ENCODE measurements around the gene RNLS. TPM values are rescaled to one million over a fixed set of nuclear protein-coding genes. Genes with fewer than 3 reads are reported as not detected.

The RNLS gene
- total and polyA plus RNA-seq, 2 of the 4 experiments (the other 2 are of a cell fraction) = 4.5 to 7.0 TPM

DNA sequence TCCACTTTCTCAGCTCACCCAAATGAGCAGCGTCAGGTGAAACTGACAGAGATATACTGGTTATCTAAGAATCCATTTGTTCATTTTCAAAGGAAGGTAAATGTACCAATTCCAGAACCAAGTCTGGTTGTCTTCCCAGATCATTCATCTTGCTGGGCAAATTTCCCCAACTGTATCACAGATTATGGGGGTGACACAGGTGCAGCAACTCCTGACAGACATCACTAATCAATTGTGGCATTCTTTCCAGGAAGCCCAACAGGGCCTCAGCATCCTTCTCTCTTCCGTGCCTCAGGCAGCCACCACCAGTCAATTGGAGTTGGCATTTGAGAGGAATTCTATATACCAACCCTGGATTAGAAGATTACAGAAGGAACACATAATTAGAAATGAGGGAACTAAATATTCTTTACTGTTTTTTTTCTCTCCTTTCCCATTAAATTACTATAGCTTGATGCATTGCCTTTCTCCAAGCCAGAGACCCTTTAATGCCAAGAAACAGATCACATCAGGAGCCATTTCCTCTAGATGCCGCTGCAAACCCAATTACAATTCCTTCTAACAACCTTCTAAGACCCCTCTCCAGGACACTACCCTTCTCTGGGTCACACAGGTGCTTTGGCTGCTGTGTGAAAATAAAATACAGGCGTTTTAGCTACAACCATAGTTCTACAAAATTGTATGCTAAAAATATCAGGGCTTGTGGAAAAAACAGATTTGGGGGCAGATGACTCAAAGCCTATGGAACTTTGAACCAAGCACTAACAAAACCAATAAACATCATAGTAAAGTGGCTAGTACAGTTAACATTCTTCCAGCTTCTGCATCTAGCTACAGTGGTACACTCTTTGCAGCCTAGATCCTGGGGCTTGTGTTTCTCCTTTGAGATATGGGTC, 291.6 kb downstream of the RNLS start:
- no peaks in the 10 kb centered on the region; the same call in 1 of the 2 replicates for H3K9me1 ChIP-seq (ENCODE audit: insufficient read depth, low read length)
- no peak overlapping the region for H3K23ac ChIP-seq (ENCODE audit: low read depth, low read length)
- no peak overlapping the region for H3K18ac ChIP-seq (ENCODE audit: low read depth, low read length)
- in situ Hi-C loops (cut with MboI; ENCODE audit: low sequenced_read_pairs) (no loop called here), dilution Hi-C loops (cut with HindIII; ENCODE audit: low sequenced_read_pairs, unreplicated experiment) (no loop called here), intact Hi-C loops (cut with micrococcal nuclease) (no loop called here)
- H4K20me1 ChIP-seq (ENCODE audit: insufficient read depth, low read length) = no peaks in the 10 kb centered on the region
- no CpG with 5 or more reads among the region's 4 CpGs for WGBS, 2 experiments (ENCODE audit: extremely low coverage in 2 of 2, insufficient read length in 1 of 2)
- POLR2A ChIA-PET (ENCODE audit: unreplicated experiment) = no interaction called here
- no peak overlapping the region for H3K4me3 ChIP-seq (ENCODE audit: insufficient read depth, low read depth, low read length)
- H3K9me3 ChIP-seq (ENCODE audit: control insufficient read depth, insufficient read depth, low read length) = no peaks in the 10 kb centered on the region
- H2AK9ac ChIP-seq (replicated peaks; ENCODE audit: low read depth, low read length, poor library complexity) = no peak overlapping the region
- no peak overlapping the region for H3K27ac ChIP-seq (ENCODE audit: insufficient read depth, low read length)
- CTCF ChIA-PET = no interaction called here
- no peak overlapping the region for H2BK15ac ChIP-seq (ENCODE audit: low read depth, low read length)
- no peaks in the 10 kb centered on the region for H3K79me1 ChIP-seq (ENCODE audit: low read depth in 1 of 2, low read length in 2 of 2)
- H3K27me3 ChIP-seq (ENCODE audit: control insufficient read depth, insufficient read depth, low read length) = no peaks in the 10 kb centered on the region
- H3K9ac ChIP-seq (ENCODE audit: low read depth, low read length) = no peak overlapping the region
- no TSS peak for BruUV-seq (replicated peaks)
- H3K4ac ChIP-seq (ENCODE audit: low read depth, low read length) = no peak overlapping the region
- H3K4me1 ChIP-seq (ENCODE audit: control insufficient read depth, insufficient read depth, low read length) = peaks cover 7% of the 10 kb centered on the region
- H3K14ac ChIP-seq (replicated peaks; ENCODE audit: low read depth, low read length) = 0 out of 2 replicates have a peak overlapping the region, but pooled peaks have one; percentile 15
- H2BK5ac ChIP-seq (ENCODE audit: low read depth, low read length, poor library complexity, severe bottlenecking) = no peak overlapping the region
- H2BK20ac ChIP-seq (ENCODE audit: low read depth, low read length) = no peak overlapping the region; the same call in 1 of the 2 replicates
- H4K5ac ChIP-seq (ENCODE audit: low read depth, low read length) = no peak overlapping the region
- peak overlapping the region; percentile 27; the same call in 1 of the 2 replicates for H2AK5ac ChIP-seq (ENCODE audit: low read depth, low read length)
- ATAC-seq (ENCODE audit: low read depth) (peak; percentile 79), DNase-seq (peak; percentile 41)
- peak overlapping the region; percentile 6; the same call in 1 of the 2 replicates for H3K4me2 ChIP-seq (ENCODE audit: low read depth, low read length)
- no peak overlapping the region for H4K91ac ChIP-seq (ENCODE audit: insufficient read depth, low read depth, low read length)
- H4K8ac ChIP-seq (ENCODE audit: low read depth in 2 of 2, low read length in 2 of 2) = peak overlapping the region in 1 of 2 experiments; percentile 37; a peak in 1 of 4 replicates
- H3K56ac ChIP-seq (ENCODE audit: extremely low read depth, insufficient read depth, low read length) = no peak overlapping the region
- H2BK120ac ChIP-seq (ENCODE audit: low read depth, low read length) = no peak overlapping the region
- H3K36me3 ChIP-seq (ENCODE audit: control insufficient read depth, insufficient read depth, low read length) = no peaks in the 10 kb centered on the region
- no peak overlapping the region for H2AFZ ChIP-seq (replicated peaks; ENCODE audit: low read length, poor library complexity)
- TF ChIP-seq RFX5 (IDR thresholded peaks at IDR 0.05; ENCODE audit: low read depth, low read length) (no peak), CEBPB (IDR thresholded peaks at IDR 0.05; ENCODE audit: low read depth, low read length) (no peak), FOS (IDR thresholded peaks at IDR 0.05; ENCODE audit: low read depth, low read length) (no peak), RAD21 (IDR thresholded peaks at IDR 0.05; ENCODE audit: low read length) (no peak), MAZ (IDR thresholded peaks at IDR 0.05; ENCODE audit: borderline replicate concordance, low read depth, low read length) (no peak), POLR2A (IDR thresholded peaks at IDR 0.05; ENCODE audit: low read depth, low read length) (no peak), SMC3 (IDR thresholded peaks at IDR 0.05; ENCODE audit: low read depth, low read length) (no peak), CHD1 (IDR thresholded peaks at IDR 0.05; ENCODE audit: low read depth, low read length) (no peak), MAFK (IDR thresholded peaks at IDR 0.05; ENCODE audit: low read depth, low read length) (no peak), RCOR1 (IDR thresholded peaks at IDR 0.05; ENCODE audit: insufficient replicate concordance, low read length) (no peak), NFE2L2 (IDR thresholded peaks at IDR 0.05; ENCODE audit: low read depth, low read length) (no peak), MXI1 (IDR thresholded peaks at IDR 0.05; ENCODE audit: borderline replicate concordance, low read depth, low read length) (no peak)
- TF ChIP-seq, protein P1, sequence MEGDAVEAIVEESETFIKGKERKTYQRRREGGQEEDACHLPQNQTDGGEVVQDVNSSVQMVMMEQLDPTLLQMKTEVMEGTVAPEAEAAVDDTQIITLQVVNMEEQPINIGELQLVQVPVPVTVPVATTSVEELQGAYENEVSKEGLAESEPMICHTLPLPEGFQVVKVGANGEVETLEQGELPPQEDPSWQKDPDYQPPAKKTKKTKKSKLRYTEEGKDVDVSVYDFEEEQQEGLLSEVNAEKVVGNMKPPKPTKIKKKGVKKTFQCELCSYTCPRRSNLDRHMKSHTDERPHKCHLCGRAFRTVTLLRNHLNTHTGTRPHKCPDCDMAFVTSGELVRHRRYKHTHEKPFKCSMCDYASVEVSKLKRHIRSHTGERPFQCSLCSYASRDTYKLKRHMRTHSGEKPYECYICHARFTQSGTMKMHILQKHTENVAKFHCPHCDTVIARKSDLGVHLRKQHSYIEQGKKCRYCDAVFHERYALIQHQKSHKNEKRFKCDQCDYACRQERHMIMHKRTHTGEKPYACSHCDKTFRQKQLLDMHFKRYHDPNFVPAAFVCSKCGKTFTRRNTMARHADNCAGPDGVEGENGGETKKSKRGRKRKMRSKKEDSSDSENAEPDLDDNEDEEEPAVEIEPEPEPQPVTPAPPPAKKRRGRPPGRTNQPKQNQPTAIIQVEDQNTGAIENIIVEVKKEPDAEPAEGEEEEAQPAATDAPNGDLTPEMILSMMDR (conservative IDR thresholded peaks at IDR 0.05; ENCODE audit: low read depth, low read length) = no peak
- TF ChIP-seq, protein P2, sequence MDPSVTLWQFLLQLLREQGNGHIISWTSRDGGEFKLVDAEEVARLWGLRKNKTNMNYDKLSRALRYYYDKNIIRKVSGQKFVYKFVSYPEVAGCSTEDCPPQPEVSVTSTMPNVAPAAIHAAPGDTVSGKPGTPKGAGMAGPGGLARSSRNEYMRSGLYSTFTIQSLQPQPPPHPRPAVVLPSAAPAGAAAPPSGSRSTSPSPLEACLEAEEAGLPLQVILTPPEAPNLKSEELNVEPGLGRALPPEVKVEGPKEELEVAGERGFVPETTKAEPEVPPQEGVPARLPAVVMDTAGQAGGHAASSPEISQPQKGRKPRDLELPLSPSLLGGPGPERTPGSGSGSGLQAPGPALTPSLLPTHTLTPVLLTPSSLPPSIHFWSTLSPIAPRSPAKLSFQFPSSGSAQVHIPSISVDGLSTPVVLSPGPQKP (IDR thresholded peaks at IDR 0.05; ENCODE audit: borderline replicate concordance, low read depth, low read length) = no peak

All from IMR-90 (cell line).